HepG2 (cell line): ENCODE results near the gene PRM3. TPM values are rescaled to one million over a fixed set of nuclear protein-coding genes. Genes with fewer than 3 reads are reported as not detected.
A peak's percentile ranks its signal among the peaks of the same experiment; 100 is the strongest.

ENCODE experiments used
- ADNP ChIP-seq: sonication (generic); formaldehyde crosslinking; IDR thresholded peaks from 2 replicates; pipeline ENCODE4 v1.4.0; 2020; ENCODE audit warnings: missing genetic modification reagents
- ATM ChIP-seq: fragments of 450-650 bp; IDR thresholded peaks from 2 replicates; pipeline ENCODE4 v1.7.1; 2017; ENCODE audit warnings: mild to moderate bottlenecking, borderline replicate concordance
- BRF2 ChIP-seq: sonication (generic); formaldehyde crosslinking; IDR thresholded peaks from 2 replicates; pipeline ENCODE4 v1.8.1; 2022; ENCODE audit warnings: mild to moderate bottlenecking, missing genetic modification reagents
- FIP1L1 ChIP-seq: fragments of 200-400 bp; formaldehyde crosslinking; IDR thresholded peaks from 2 replicates; pipeline ENCODE4 v1.6.1; 2018; ENCODE audit warnings: low read depth, mild to moderate bottlenecking, low read length, moderate library complexity, borderline replicate concordance; ENCODE audit not compliant: insufficient read depth
- GFI1 ChIP-seq: sonication (generic); formaldehyde crosslinking; IDR thresholded peaks from 2 replicates; pipeline ENCODE4 v1.5.0; 2020; ENCODE audit warnings: missing genetic modification reagents, mild to moderate bottlenecking, borderline replicate concordance
- GZF1 ChIP-seq: sonication (generic); formaldehyde crosslinking; IDR thresholded peaks from 2 replicates; pipeline ENCODE4 v1.5.1; 2020; ENCODE audit warnings: mild to moderate bottlenecking, missing genetic modification reagents
- KDM4B ChIP-seq: sonication (generic); formaldehyde crosslinking; IDR thresholded peaks from 2 replicates; pipeline ENCODE4 v1.4.0; 2020; ENCODE audit warnings: missing genetic modification reagents
- MEIS2 ChIP-seq: sonication (generic); formaldehyde crosslinking; IDR thresholded peaks from 2 replicates; pipeline ENCODE4 v1.9.0; 2021; ENCODE audit warnings: mild to moderate bottlenecking, missing genetic modification reagents
- MXI1 ChIP-seq: IDR thresholded peaks from 3 replicates; pipeline ENCODE4 v1.6.1; 2012; ENCODE audit warnings: low read depth, low read length, inconsistent platforms, borderline replicate concordance
- PHF5A ChIP-seq: IDR thresholded peaks from one replicate; pipeline ENCODE4 v1.6.1; 2018; ENCODE audit warnings: low read depth, missing genetic modification reagents; ENCODE audit not compliant: unreplicated experiment
- RNF2 ChIP-seq: fragments of 450-650 bp; conservative IDR thresholded peaks from 2 replicates; pipeline ENCODE4 v1.6.1; 2016; ENCODE audit warnings: low read depth
- SAFB2 ChIP-seq: sonication (generic); formaldehyde crosslinking; IDR thresholded peaks from 2 replicates; pipeline ENCODE4 v1.5.1; 2020; ENCODE audit warnings: missing genetic modification reagents, low read depth, mild to moderate bottlenecking, borderline replicate concordance
- STAT5B ChIP-seq: sonication (generic); formaldehyde crosslinking; IDR thresholded peaks from 2 replicates; pipeline ENCODE4 v1.4.0; 2020; ENCODE audit warnings: missing genetic modification reagents
- ZFP37 ChIP-seq: sonication (generic); formaldehyde crosslinking; IDR thresholded peaks from 2 replicates; pipeline ENCODE4 v1.4.0; 2020; ENCODE audit warnings: missing genetic modification reagents, borderline replicate concordance
- ZNF138 ChIP-seq: sonication (generic); formaldehyde crosslinking; IDR thresholded peaks from 2 replicates; pipeline ENCODE4 v1.5.0; 2020; ENCODE audit warnings: mild to moderate bottlenecking, low read depth, missing genetic modification reagents
- ZNF260 ChIP-seq: sonication (generic); formaldehyde crosslinking; IDR thresholded peaks from 2 replicates; pipeline ENCODE4 v1.4.0; 2020; ENCODE audit warnings: missing genetic modification reagents, low read depth, mild to moderate bottlenecking, borderline replicate concordance
- ZNF569 ChIP-seq: sonication (generic); formaldehyde crosslinking; IDR thresholded peaks from 2 replicates; pipeline ENCODE4 v1.5.0; 2020; ENCODE audit warnings: mild to moderate bottlenecking, missing genetic modification reagents, moderate library complexity, borderline replicate concordance
- ZNF749 ChIP-seq: sonication (generic); formaldehyde crosslinking; IDR thresholded peaks from 2 replicates; pipeline ENCODE4 v1.8.0; 2022; ENCODE audit warnings: mild to moderate bottlenecking, missing genetic modification reagents, moderate library complexity, borderline replicate concordance
- polyA plus RNA-seq, 8 experiments: library from polyadenylated mRNA; depleted of rRNA in 3 of 8; stranded (reverse) in 7 of 8; unstranded in 1 of 8; fragments of >200 nt; fragmentation: Illumina TruSeq in 4 of 8; extraction: Trizol in 4 of 8; gene quantifications; 2 replicates each; pipeline versions ENCODE4 v1.2.1 to v1.2.3, GENCODE V29; 2011 to 2016; ENCODE audit warnings: low read depth in 4 of 8, missing spikeins in 1 of 8, mixed read lengths in 1 of 8; ENCODE audit not compliant: insufficient read depth in 1 of 8
- total RNA-seq, 5 experiments: library from RNA; depleted of rRNA; stranded (reverse); fragments of >200 nt; fragmentation: Illumina TruSeq; extraction: Trizol; gene quantifications; 2 replicates each; pipeline ENCODE4 v1.2.3, GENCODE V29; 2016; ENCODE audit warnings: low read depth in 1 of 5
- TF ChIP-seq, protein P1 (sequence below): sonication (generic); formaldehyde crosslinking; IDR thresholded peaks from 2 replicates; pipeline ENCODE4 v1.8.1; 2023; ENCODE audit warnings: mild to moderate bottlenecking, missing genetic modification reagents
- TF ChIP-seq, protein P2 (sequence below): sonication (generic); formaldehyde crosslinking; IDR thresholded peaks from 2 replicates; pipeline ENCODE4 v1.4.0; 2020; ENCODE audit warnings: missing genetic modification reagents, mild to moderate bottlenecking, borderline replicate concordance
- TF ChIP-seq, protein P3 (sequence below): sonication (generic); formaldehyde crosslinking; IDR thresholded peaks from 2 replicates; pipeline ENCODE4 v1.5.1; 2020; ENCODE audit warnings: missing genetic modification reagents, mild to moderate bottlenecking, borderline replicate concordance

Gene PRM3
- total and polyA plus RNA-seq, 2 of the 13 experiments (the other 11 are each of a cell fraction or from before 2014, with no cell fraction given), result not detected

- TF ChIP-seq SAFB2 (CRISPR knock-in tag) (no peak), MEIS2 (0 out of 2 replicates have a peak, but pooled peaks have one; percentile 32), FIP1L1 (no peak), STAT5B (CRISPR knock-in tag) (0 out of 2 replicates have a peak, but pooled peaks have one; percentile 39), PHF5A (CRISPR knock-in tag) (no peak), ZNF749 (CRISPR knock-in tag) (no peak), ZFP37 (0 out of 2 replicates have a peak, but pooled peaks have one; percentile 37), ATM (no peak), BRF2 (CRISPR knock-in tag) (no peak), ZNF260 (no peak), KDM4B (CRISPR knock-in tag) (no peak), ADNP (peak; percentile 71; the same call in 1 of the 2 replicates), ZNF138 (CRISPR knock-in tag) (0 out of 2 replicates have a peak, but pooled peaks have one; percentile 77), GZF1 (CRISPR knock-in tag) (no peak; the same call in 1 of the 2 replicates), ZNF569 (no peak), MXI1 (peak; percentile 91; the same call in 2 of the 3 replicates), GFI1 (CRISPR knock-in tag) (0 out of 2 replicates have a peak, but pooled peaks have one; percentile 60), RNF2 (no peak)
- TF ChIP-seq, protein P1, sequence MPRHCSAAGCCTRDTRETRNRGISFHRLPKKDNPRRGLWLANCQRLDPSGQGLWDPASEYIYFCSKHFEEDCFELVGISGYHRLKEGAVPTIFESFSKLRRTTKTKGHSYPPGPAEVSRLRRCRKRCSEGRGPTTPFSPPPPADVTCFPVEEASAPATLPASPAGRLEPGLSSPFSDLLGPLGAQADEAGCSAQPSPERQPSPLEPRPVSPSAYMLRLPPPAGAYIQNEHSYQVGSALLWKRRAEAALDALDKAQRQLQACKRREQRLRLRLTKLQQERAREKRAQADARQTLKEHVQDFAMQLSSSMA, result 0 out of 2 replicates have a peak, but pooled peaks have one; percentile 28
- TF ChIP-seq, protein P2, sequence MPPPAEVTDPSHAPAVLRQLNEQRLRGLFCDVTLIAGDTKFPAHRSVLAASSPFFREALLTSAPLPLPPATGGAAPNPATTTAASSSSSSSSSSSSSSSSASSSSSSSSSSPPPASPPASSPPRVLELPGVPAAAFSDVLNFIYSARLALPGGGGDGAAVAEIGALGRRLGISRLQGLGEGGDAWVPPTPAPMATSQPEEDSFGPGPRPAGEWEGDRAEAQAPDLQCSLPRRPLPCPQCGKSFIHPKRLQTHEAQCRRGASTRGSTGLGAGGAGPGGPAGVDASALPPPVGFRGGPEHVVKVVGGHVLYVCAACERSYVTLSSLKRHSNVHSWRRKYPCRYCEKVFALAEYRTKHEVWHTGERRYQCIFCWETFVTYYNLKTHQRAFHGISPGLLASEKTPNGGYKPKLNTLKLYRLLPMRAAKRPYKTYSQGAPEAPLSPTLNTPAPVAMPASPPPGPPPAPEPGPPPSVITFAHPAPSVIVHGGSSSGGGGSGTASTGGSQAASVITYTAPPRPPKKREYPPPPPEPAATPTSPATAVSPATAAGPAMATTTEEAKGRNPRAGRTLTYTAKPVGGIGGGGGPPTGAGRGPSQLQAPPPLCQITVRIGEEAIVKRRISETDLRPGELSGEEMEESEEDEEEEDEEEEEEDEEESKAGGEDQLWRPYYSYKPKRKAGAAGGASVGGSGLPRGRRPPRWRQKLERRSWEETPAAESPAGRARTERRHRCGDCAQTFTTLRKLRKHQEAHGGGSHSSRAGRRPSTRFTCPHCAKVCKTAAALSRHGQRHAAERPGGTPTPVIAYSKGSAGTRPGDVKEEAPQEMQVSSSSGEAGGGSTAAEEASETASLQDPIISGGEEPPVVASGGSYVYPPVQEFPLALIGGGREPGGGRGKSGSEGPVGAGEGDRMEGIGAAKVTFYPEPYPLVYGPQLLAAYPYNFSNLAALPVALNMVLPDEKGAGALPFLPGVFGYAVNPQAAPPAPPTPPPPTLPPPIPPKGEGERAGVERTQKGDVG, result peak; percentile 20; the same call in 1 of the 2 replicates
- TF ChIP-seq, protein P3, sequence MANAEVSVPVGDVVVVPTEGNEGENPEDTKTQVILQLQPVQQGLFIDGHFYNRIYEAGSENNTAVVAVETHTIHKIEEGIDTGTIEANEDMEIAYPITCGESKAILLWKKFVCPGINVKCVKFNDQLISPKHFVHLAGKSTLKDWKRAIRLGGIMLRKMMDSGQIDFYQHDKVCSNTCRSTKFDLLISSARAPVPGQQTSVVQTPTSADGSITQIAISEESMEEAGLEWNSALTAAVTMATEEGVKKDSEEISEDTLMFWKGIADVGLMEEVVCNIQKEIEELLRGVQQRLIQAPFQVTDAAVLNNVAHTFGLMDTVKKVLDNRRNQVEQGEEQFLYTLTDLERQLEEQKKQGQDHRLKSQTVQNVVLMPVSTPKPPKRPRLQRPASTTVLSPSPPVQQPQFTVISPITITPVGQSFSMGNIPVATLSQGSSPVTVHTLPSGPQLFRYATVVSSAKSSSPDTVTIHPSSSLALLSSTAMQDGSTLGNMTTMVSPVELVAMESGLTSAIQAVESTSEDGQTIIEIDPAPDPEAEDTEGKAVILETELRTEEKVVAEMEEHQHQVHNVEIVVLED, result no peak
These were observed 14.6 kb downstream of the PRM3 start (continued) for GRCh38 chr16:11258553-11259492.
